Prostate gland (tissue), 2 donors: Measurements from ENCODE around the gene SVOPL.

Source experiments
- CTCF ChIP-seq, 4 experiments: fragments of 200-600 bp in 2 of 4; fragments of 450-650 bp in 2 of 4; sonication (generic) in 2 of 4; IDR thresholded peaks; 1 replicate in 3 of 4; 2 replicates in 1 of 4; pipeline ENCODE4 v1.5.1; 2016 to 2019; ENCODE audit warnings: antibody characterized with exemption in 4 of 4, mild to moderate bottlenecking in 2 of 4, moderate library complexity in 2 of 4
- POLR2A ChIP-seq: fragments of 450-650 bp; IDR thresholded peaks from one replicate; pipeline ENCODE4 v1.6.1; 2016; ENCODE audit warnings: antibody characterized with exemption, mild to moderate bottlenecking
- POLR2AphosphoS5 ChIP-seq: sonication (generic); formaldehyde crosslinking; IDR thresholded peaks from one replicate; pipeline ENCODE4 v1.6.1; 2017; ENCODE audit warnings: antibody characterized with exemption

GRCh38 chr7:138559448-138559847 lies 141.7 kb downstream of the SVOPL start:
- TF ChIP-seq CTCF (IDR thresholded peaks at IDR 0.05) (no peak), POLR2A (no peak), POLR2AphosphoS5 (no peak)
